Myocyte (in vitro differentiated cells): ENCODE measurements around the gene CLCN6. TPM values are rescaled to one million over a fixed set of nuclear protein-coding genes. Genes with fewer than 3 reads are reported as not detected.
A peak's percentile ranks its signal among the peaks of the same experiment; 100 is the strongest.

Source experiments
- DNase-seq: peaks from one replicate; pipeline ENCODE4 v3.0.0-alpha.2; 2012; ENCODE audit warnings: low read depth
- total RNA-seq: library from RNA; depleted of rRNA; stranded (reverse); fragments of >200 nt; gene quantifications from 2 replicates; pipeline ENCODE4 v1.2.3, GENCODE V29; 2014

The CLCN6 gene
- total RNA-seq, 1 donor from 2014 or later = 22.2 TPM

GRCh38 chr1:11847667-11848372 lies 41.8 kb downstream of the CLCN6 start, which contains the start of gene NPPA:
TSS of gene NPPA (minus strand) at chr1:11847783. CDS start at chr1:11847684, 99 bp downstream.
- peak; percentile 89 for DNase-seq

- no peak for DNase-seq
Measured at GRCh38 chr1:11848373-11848700, 42.3 kb downstream of the CLCN6 start.

GRCh38 chr1:11850156-11850555 lies 44.2 kb downstream of the CLCN6 start:
- DNase-seq = no peak

GRCh38 chr1:11851180-11851579 lies 45.2 kb downstream of the CLCN6 start:
- DNase-seq = peak; percentile 90

- no peak for DNase-seq
Measured at GRCh38 chr1:11854519-11854918, 48.5 kb downstream of the CLCN6 start.

GRCh38 chr1:11855430-11855829 lies 49.4 kb downstream of the CLCN6 start:
- DNase-seq = no peak

GRCh38 chr1:11856698-11857097 lies 50.7 kb downstream of the CLCN6 start:
- no peak for DNase-seq

- DNase-seq = no peak
Measured at GRCh38 chr1:11857164-11857851, 51.3 kb downstream of the CLCN6 start.

- DNase-seq = no peak
Measured at GRCh38 chr1:11858158-11858557, 52.2 kb downstream of the CLCN6 start.

- no peak for DNase-seq
Measured at GRCh38 chr1:11858613-11858967, 52.6 kb downstream of the CLCN6 start, which contains the start of gene NPPB. TSS of gene NPPB (minus strand) at chr1:11858945. CDS start at chr1:11858833, 112 bp downstream.

GRCh38 chr1:11858968-11859871 lies 53.2 kb downstream of the CLCN6 start:
- peak; percentile 72 for DNase-seq

GRCh38 chr1:11860083-11860482 lies 54.1 kb downstream of the CLCN6 start:
- no peak for DNase-seq

GRCh38 chr1:11860587-11860986 lies 54.6 kb downstream of the CLCN6 start:
- no peak for DNase-seq

GRCh38 chr1:11862890-11863289 lies 56.9 kb downstream of the CLCN6 start:
- no peak for DNase-seq

GRCh38 chr1:11868331-11868980 lies 62.5 kb downstream of the CLCN6 start:
- DNase-seq = no peak

- no peak for DNase-seq
Measured at GRCh38 chr1:11869104-11869503, 63.1 kb downstream of the CLCN6 start.

- DNase-seq = no peak
Measured at GRCh38 chr1:11869650-11870207, 63.7 kb downstream of the CLCN6 start.

GRCh38 chr1:11872545-11872944 lies 66.6 kb downstream of the CLCN6 start:
- DNase-seq = no peak

GRCh38 chr1:11873395-11874257 lies 67.6 kb downstream of the CLCN6 start:
- DNase-seq = no peak

GRCh38 chr1:11874258-11874562 lies 68.2 kb downstream of the CLCN6 start:
- DNase-seq = no peak
